Astrocyte of the cerebellum (primary cell): Measurements from ENCODE around the gene ZNG1C.
"Not testable (repeated sequence)": the region's sequence is repeated elsewhere in the genome, so short reads cannot be mapped to it uniquely, and the experiment has no call there.

Experiments used
- DNase-seq: peaks from one replicate; pipeline ENCODE4 v3.0.0-alpha.2; 2011; ENCODE audit warnings: low read depth
- H3K4me3 ChIP-seq: 2 replicates; pipeline ENCODE4 v1.5.1; 2011; ENCODE audit warnings: mild to moderate bottlenecking, low read depth, low read length, moderate library complexity
- in situ Hi-C: cut with HindIII; loops from 2 replicates; pipeline ENCODE4 v1.10.0; 2017; ENCODE audit warnings: low sequenced_read_pairs

ZNG1C gene

GRCh38 chr9:68241683-68242082 is at the start of gene ZNG1C:
Gene ZNG1C (plus strand): TSS chr9:68241983. CDS start chr9:68242032, 49 bp downstream.
- in situ Hi-C loops, DNase-seq, H3K4me3 ChIP-seq: not testable (repeated sequence)

DNA sequence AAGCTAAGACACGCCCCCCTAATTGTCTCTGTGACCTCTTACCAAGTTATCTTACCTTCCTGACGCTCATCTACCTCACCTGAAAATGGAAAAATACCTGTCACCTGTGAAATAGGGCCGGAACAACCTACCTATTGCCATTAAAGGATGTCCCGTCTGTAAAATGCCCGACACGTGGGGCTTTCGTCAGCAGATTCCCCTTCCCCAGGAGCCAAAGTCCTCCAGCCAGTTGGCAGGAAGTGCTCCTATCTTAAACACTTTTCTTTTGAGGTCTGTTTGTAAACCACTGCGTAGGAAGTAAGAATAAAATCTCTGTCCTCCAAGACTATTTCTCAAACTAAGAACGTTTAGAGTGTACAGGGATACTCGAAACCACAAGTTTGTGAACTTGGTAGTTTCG is 654 bp downstream of the ZNG1C start:
- DNase-seq, H3K4me3 ChIP-seq, in situ Hi-C loops: not testable (repeated sequence)

- DNase-seq, H3K4me3 ChIP-seq, in situ Hi-C loops: not testable (repeated sequence)
Measured at GRCh38 chr9:68281041-68281440, 39.3 kb downstream of the ZNG1C start.

- H3K4me3 ChIP-seq, DNase-seq, in situ Hi-C loops: not testable (repeated sequence)
Measured at GRCh38 chr9:68302567-68302966, 60.8 kb downstream of the ZNG1C start, which contains the start of gene FOXD4L3. Gene FOXD4L3 (plus strand): TSS chr9:68302867. CDS start chr9:68302952, 85 bp downstream.

- DNase-seq, in situ Hi-C loops, H3K4me3 ChIP-seq: not testable (repeated sequence)
Measured at GRCh38 chr9:68303771-68304170, 62.0 kb downstream of the ZNG1C start.

GRCh38 chr9:68304212-68304611 is 62.4 kb downstream of the ZNG1C start:
- in situ Hi-C loops, DNase-seq, H3K4me3 ChIP-seq: not testable (repeated sequence)

DNA sequence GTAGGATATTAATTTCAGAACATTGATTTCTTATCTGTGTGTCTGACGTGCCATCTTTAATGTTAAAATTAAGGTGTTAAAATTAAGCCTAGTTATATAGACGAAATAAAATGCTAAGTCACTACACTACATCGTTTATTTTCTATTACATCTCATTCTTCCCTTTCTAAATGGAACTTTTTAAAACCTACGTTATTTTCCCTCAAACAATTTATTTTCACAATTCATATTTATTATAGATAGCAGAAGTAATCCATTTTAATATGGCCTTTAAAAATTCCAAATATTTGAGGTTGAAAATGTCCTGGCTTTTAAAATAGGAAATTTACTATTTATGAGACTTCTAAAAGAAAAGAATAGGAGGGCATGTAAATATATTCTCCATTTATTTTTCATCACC is 63.0 kb downstream of the ZNG1C start:
- DNase-seq, in situ Hi-C loops, H3K4me3 ChIP-seq: not testable (repeated sequence)

DNA sequence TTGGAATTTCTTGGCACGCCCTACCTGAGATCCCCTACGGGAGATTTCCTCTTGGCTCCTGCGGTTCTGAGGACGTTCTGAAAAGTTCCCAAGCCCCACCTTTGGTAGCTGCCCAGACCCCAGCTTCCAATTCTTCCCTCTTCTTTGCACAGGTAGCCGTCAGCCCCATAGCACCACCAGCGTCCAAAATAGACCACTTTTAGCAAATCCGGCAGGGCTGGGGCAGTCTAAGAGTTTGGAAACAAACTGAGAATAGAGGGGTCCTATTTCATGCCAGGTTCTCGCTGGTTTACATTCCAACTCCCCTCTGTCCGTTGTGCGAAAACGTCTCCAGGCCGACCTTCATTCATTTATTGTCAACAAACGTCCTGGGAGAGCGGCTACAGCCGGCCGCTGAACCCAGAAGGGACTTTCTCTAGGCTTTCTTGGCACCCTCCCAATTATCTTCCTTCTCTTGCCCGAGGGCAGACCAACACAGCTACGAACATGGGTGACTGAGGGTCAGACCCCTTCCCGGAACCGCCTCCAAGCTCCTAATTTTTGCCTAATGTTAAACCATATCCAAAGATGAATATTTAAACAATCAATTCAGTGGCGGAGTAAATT is 64.0 kb downstream of the ZNG1C start:
- in situ Hi-C loops, DNase-seq, H3K4me3 ChIP-seq: not testable (repeated sequence)

- in situ Hi-C loops = not testable (repeated sequence)
Measured at GRCh38 chr9:68306391-68306964, 64.7 kb downstream of the ZNG1C start.

GRCh38 chr9:68307127-68307526 is 65.3 kb downstream of the ZNG1C start:
- H3K4me3 ChIP-seq, DNase-seq, in situ Hi-C loops: not testable (repeated sequence)

More at GRCh38 chr9:68306391-68306964, 64.7 kb downstream of the ZNG1C start:
- not testable (repeated sequence) for H3K4me3 ChIP-seq, DNase-seq

DNA sequence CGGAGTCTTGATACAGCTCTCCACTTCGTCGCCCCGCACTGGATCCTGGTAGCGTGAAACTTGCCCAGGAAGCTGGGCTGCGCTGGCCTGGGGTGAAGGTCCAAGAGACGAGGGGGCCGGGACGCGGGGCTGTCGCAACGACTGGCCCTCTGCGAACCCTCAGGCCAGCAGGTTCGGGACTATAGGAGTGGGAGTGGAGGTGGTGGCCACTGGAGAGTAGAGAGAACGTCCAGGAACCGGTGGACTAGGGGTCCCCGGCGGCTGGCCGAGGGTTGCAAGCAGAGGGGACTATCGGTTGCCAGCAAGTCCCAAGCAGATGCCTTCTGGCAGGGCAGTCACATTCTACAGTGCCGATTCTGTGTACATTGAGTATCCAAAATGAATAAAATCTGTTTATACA is 65.9 kb downstream of the ZNG1C start:
- in situ Hi-C loops = not testable (repeated sequence)

GRCh38 chr9:68311208-68311607 is 69.4 kb downstream of the ZNG1C start:
- H3K4me3 ChIP-seq, in situ Hi-C loops, DNase-seq: not testable (repeated sequence)

More for the DNA sequence above, 65.9 kb downstream of the ZNG1C start:
- not testable (repeated sequence) for H3K4me3 ChIP-seq, DNase-seq

GRCh38 chr9:68318209-68318608 is 76.4 kb downstream of the ZNG1C start:
- DNase-seq, in situ Hi-C loops, H3K4me3 ChIP-seq: not testable (repeated sequence)

GRCh38 chr9:68323749-68324148 is 82.0 kb downstream of the ZNG1C start:
- DNase-seq, in situ Hi-C loops: not testable (repeated sequence)

GRCh38 chr9:68324518-68324917 is 82.7 kb downstream of the ZNG1C start:
- DNase-seq, H3K4me3 ChIP-seq, in situ Hi-C loops: not testable (repeated sequence)

More at GRCh38 chr9:68323749-68324148, 82.0 kb downstream of the ZNG1C start:
- not testable (repeated sequence) for H3K4me3 ChIP-seq

- DNase-seq, in situ Hi-C loops: not testable (repeated sequence)
Measured at GRCh38 chr9:68329106-68329505, 87.3 kb downstream of the ZNG1C start.

DNA sequence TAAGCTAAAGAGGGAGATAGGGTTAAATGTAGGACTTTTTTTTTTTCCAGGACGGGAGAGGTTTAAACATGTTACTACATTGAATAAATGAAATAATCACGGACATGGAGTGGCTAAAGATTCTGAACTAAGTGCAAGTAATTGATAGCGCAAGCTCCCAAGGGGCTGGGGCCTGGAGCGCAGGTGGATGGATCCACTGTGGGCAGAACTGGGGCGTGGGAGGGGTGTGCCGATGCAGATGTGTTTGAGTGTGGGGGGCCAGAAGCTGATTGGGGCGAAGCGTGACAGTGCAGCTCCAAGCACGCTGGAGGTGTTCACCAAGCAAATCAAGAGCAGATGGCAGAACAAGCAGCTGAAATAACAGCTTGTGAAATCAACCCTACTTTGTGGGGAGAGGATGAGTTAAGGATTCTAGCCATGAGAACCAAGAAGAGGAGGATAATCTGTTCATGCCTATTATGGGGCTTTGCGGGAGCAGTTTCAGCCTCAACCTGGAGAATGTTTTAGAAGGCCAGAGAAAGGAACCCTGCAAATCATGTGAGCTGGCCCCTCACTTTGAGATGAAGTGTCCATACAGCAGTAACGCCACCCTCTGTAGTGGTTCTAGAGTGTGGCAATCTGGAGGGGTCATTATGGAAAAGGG is 88.9 kb downstream of the ZNG1C start:
- DNase-seq, H3K4me3 ChIP-seq, in situ Hi-C loops: not testable (repeated sequence)

More at GRCh38 chr9:68329106-68329505, 87.3 kb downstream of the ZNG1C start:
- H3K4me3 ChIP-seq = not testable (repeated sequence)

- in situ Hi-C loops, DNase-seq, H3K4me3 ChIP-seq: not testable (repeated sequence)
Measured at GRCh38 chr9:68332122-68332521, 90.3 kb downstream of the ZNG1C start.
